SK-N-SH (cell line): Measurements from ENCODE around the gene IQGAP2. TPM values are rescaled to one million over a fixed set of nuclear protein-coding genes. Genes with fewer than 3 reads are reported as not detected.

Experiments
- CTCF ChIA-PET: fragments of 300-600, 350-600 bp; formaldehyde crosslinking; extraction: SDS; loops from one replicate; lab custom pipeline; 2021; lab: Yijun Ruan, JAX
- POLR2A ChIA-PET: fragments of 350-600 bp; sonication (Branson Sonifier 250); formaldehyde crosslinking; extraction: SDS; loops from one replicate; lab custom pipeline; 2020; ENCODE audit warnings: antibody characterized with exemption, inconsistent platforms; lab: Yijun Ruan, JAX
- DNase-seq: peaks from one replicate; pipeline ENCODE4 v3.0.0; 2012
- H2AFZ ChIP-seq: fragments of 200-600 bp; sonication (generic); 2 replicates; pipeline ENCODE4 v1.8.1; 2016; ENCODE audit warnings: antibody characterized with exemption, mild to moderate bottlenecking, low read depth
- H3F3A ChIP-seq: fragments of 200-600 bp; sonication (generic); replicated peaks from 2 replicates; pipeline ENCODE3; 2016; ENCODE audit warnings: antibody characterized with exemption, mild to moderate bottlenecking; ENCODE audit not compliant: insufficient read depth
- H3K27ac ChIP-seq, 2 experiments: fragments of 200-500 bp in 1 of 2; fragments of 200-600 bp in 1 of 2; sonication (Bioruptor generic) in 1 of 2; sonication (generic), shearing (Covaris generic) in 1 of 2; 2 replicates each; pipeline versions ENCODE4 v1.5.1 to v1.6.1; 2014 to 2016; ENCODE audit warnings: low read depth in 2 of 2, inconsistent platforms in 1 of 2, low read length in 1 of 2, mild to moderate bottlenecking in 1 of 2, mixed read lengths in 1 of 2
- H3K27me3 ChIP-seq: fragments of 200-600 bp; sonication (generic), shearing (Covaris generic); 2 replicates; pipeline ENCODE4 v1.6.1; 2016; ENCODE audit warnings: mixed run types; ENCODE audit not compliant: insufficient read depth
- H3K36me3 ChIP-seq, 2 experiments: fragments of 200-500 bp in 1 of 2; fragments of 200-600 bp in 1 of 2; sonication (Bioruptor generic) in 1 of 2; sonication (generic) in 1 of 2; replicated peaks in 1 of 2; 2 replicates each; pipeline versions ENCODE3 to v1.5.1; 2014 to 2016; ENCODE audit warnings: low read length in 1 of 2, mild to moderate bottlenecking in 1 of 2; ENCODE audit not compliant: insufficient read depth in 2 of 2, control insufficient read depth in 1 of 2
- H3K4me1 ChIP-seq, 2 experiments: fragments of 200-500 bp in 1 of 2; fragments of 200-600 bp in 1 of 2; sonication (Bioruptor generic) in 1 of 2; sonication (generic), shearing (Covaris generic) in 1 of 2; 2 replicates each; pipeline versions ENCODE4 v1.5.1 to v1.6.1; 2014 to 2016; ENCODE audit warnings: low read depth in 1 of 2, low read length in 1 of 2, mixed run types in 1 of 2; ENCODE audit not compliant: insufficient read depth in 2 of 2, control insufficient read depth in 1 of 2
- H3K4me2 ChIP-seq: fragments of 200-600 bp; sonication (generic), shearing (Covaris generic); 2 replicates; pipeline ENCODE4 v1.6.1; 2017; ENCODE audit warnings: mixed run types
- H3K4me3 ChIP-seq, 2 experiments: fragments of 200-500 bp in 1 of 2; fragments of 200-600 bp in 1 of 2; sonication (Bioruptor generic) in 1 of 2; sonication (generic), shearing (Covaris generic) in 1 of 2; 2 replicates each; pipeline versions ENCODE4 v1.5.1 to v1.8.1; 2014 to 2016; ENCODE audit warnings: low read depth in 2 of 2, inconsistent platforms in 1 of 2, low read length in 1 of 2, mild to moderate bottlenecking in 1 of 2, mixed read lengths in 1 of 2, moderate library complexity in 1 of 2
- H3K79me2 ChIP-seq: fragments of 200-600 bp; sonication (generic); 2 replicates; pipeline ENCODE4 v1.8.1; 2017; ENCODE audit warnings: mild to moderate bottlenecking; ENCODE audit not compliant: insufficient read depth
- H3K9ac ChIP-seq: fragments of 200-600 bp; sonication (generic); 2 replicates; pipeline ENCODE4 v1.6.1; 2017; ENCODE audit warnings: mixed run types
- H3K9me2 ChIP-seq: fragments of 200-600 bp; sonication (generic); 2 replicates; pipeline ENCODE4 v1.6.1; 2017; ENCODE audit warnings: mixed run types
- H3K9me3 ChIP-seq: fragments of 200-600 bp; sonication (generic); 2 replicates; pipeline ENCODE4 v1.6.1; 2017; ENCODE audit warnings: mixed run types, mild to moderate bottlenecking, moderate library complexity
- H4K20me1 ChIP-seq: fragments of 200-600 bp; sonication (generic); 2 replicates; pipeline ENCODE4 v1.6.1; 2017; ENCODE audit warnings: mild to moderate bottlenecking, mixed run types; ENCODE audit not compliant: insufficient read depth
- ELF1 ChIP-seq: IDR thresholded peaks from 2 replicates; pipeline ENCODE4 v1.4.0; 2012
- EP300 ChIP-seq, 2 experiments: IDR thresholded peaks; 2 replicates each; pipeline versions ENCODE4 v1.4.0 to v1.6.1; 2012; ENCODE audit warnings: borderline replicate concordance in 1 of 2, low read depth in 1 of 2, low read length in 1 of 2
- EZH2phosphoT487 ChIP-seq: fragments of 200-600 bp; sonication (generic); IDR thresholded peaks from 2 replicates; pipeline ENCODE4 v1.6.1; 2017; ENCODE audit warnings: low read depth, mixed run types, mild to moderate bottlenecking, antibody characterized with exemption, moderate library complexity, borderline replicate concordance
- FOSL2 ChIP-seq: IDR thresholded peaks from 2 replicates; pipeline ENCODE4 v1.4.0; 2012; ENCODE audit warnings: low read depth, mild to moderate bottlenecking, moderate library complexity, borderline replicate concordance
- FOXJ3 ChIP-seq: sonication (generic); formaldehyde crosslinking; IDR thresholded peaks from 2 replicates; pipeline ENCODE4 v1.5.1; 2020; ENCODE audit warnings: mild to moderate bottlenecking, missing genetic modification reagents
- GATA2 ChIP-seq: sonication (generic); formaldehyde crosslinking; IDR thresholded peaks from 2 replicates; pipeline ENCODE4 v1.5.0; 2020; ENCODE audit warnings: mild to moderate bottlenecking, missing genetic modification reagents
- IRF3 ChIP-seq: fragments of 150-350 bp; IDR thresholded peaks from 2 replicates; pipeline ENCODE4 v1.6.1; 2016; ENCODE audit warnings: mild to moderate bottlenecking, low read depth, low read length
- JUND ChIP-seq: IDR thresholded peaks from 2 replicates; pipeline ENCODE4 v1.4.0; 2012
- MEF2A ChIP-seq: IDR thresholded peaks from 2 replicates; pipeline ENCODE4 v1.4.0; 2012; ENCODE audit warnings: low read depth, borderline replicate concordance
- MXI1 ChIP-seq: IDR thresholded peaks from 2 replicates; pipeline ENCODE4 v1.6.1; 2012; ENCODE audit warnings: mild to moderate bottlenecking, low read depth, low read length, improper control_type of control experiment
- NFIC ChIP-seq: IDR thresholded peaks from 2 replicates; pipeline ENCODE4 v1.4.0; 2012; ENCODE audit warnings: borderline replicate concordance
- NRF1 ChIP-seq: IDR thresholded peaks from 2 replicates; pipeline ENCODE4 v1.6.1; 2012; ENCODE audit warnings: low read depth, mild to moderate bottlenecking, low read length
- PBX3 ChIP-seq: IDR thresholded peaks from 2 replicates; pipeline ENCODE4; 2012
- RAD21 ChIP-seq: IDR thresholded peaks from 2 replicates; pipeline ENCODE4 v1.6.1; 2012; ENCODE audit warnings: mild to moderate bottlenecking, low read length
- REST ChIP-seq: IDR thresholded peaks from 2 replicates; pipeline ENCODE4 v1.6.1; 2012; ENCODE audit warnings: mild to moderate bottlenecking, low read depth, low read length, moderate library complexity
- RFX5 ChIP-seq: IDR thresholded peaks from 2 replicates; pipeline ENCODE4 v1.6.1; 2012; ENCODE audit warnings: mild to moderate bottlenecking, improper control_type of control experiment, low read length
- RXRA ChIP-seq: IDR thresholded peaks from 2 replicates; pipeline ENCODE4 v1.4.0; 2012; ENCODE audit warnings: low read depth, mild to moderate bottlenecking, borderline replicate concordance
- TAF1 ChIP-seq: IDR thresholded peaks from 2 replicates; pipeline ENCODE4 v1.6.1; 2012; ENCODE audit warnings: low read depth, mild to moderate bottlenecking, low read length, moderate library complexity, borderline replicate concordance
- TEAD4 ChIP-seq: IDR thresholded peaks from 2 replicates; pipeline ENCODE4 v1.4.0; 2012; ENCODE audit warnings: mild to moderate bottlenecking, borderline replicate concordance; ENCODE audit not compliant: insufficient read depth
- WGBS: methylation state at CpG from one replicate; pipeline ENCODE4 v1.1.6; 2017; ENCODE audit warnings: low lambda C conversion rate; 5-methylcytosine and 5-hydroxymethylcytosine counted together
- polyA plus RNA-seq, 3 experiments: library from polyadenylated mRNA; depleted of rRNA; stranded (reverse); fragments of >200 nt; gene quantifications; 2 replicates each; pipeline ENCODE4 v1.2.3, GENCODE V29; 2012
- TF ChIP-seq, protein P1 (sequence below): fragments of 200-600 bp; sonication (generic); IDR thresholded peaks from 2 replicates; pipeline ENCODE4 v1.6.1; 2017; ENCODE audit warnings: antibody characterized with exemption, mild to moderate bottlenecking, moderate library complexity
- TF ChIP-seq, protein P2 (sequence below): IDR thresholded peaks from 2 replicates; pipeline ENCODE4 v1.4.0; 2012; ENCODE audit warnings: low read depth
- TF ChIP-seq, protein P3 (sequence below): IDR thresholded peaks from 2 replicates; pipeline ENCODE4 v1.4.0; 2012; ENCODE audit warnings: low read depth, borderline replicate concordance

The IQGAP2 gene
- polyA plus RNA-seq, 1 of the 3 experiments (the other 2 are of a cell fraction) = 2.1 TPM

DNA sequence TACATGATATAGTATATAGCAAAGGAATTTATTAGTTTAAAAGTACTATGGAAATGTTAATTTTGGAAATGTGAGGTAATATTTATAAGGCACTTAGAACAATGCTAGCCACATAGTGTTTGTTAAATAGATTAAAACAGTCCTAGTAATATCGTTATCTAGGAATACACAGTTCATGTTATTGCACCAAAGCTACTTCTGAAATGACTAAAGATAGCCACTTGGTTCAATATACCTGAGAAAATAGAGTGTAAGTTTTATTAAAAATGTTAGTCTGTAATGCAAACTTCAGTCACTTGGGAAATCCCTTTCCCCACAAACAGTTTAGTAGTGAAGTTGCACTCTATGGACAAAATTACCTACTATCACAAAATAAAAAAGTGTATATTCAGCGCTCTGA, 297.5 kb downstream of the IQGAP2 start (continued):
- TF ChIP-seq NFIC (no peak), TEAD4 (no peak), RAD21 (no peak), RFX5 (no peak), EP300 (IDR thresholded peaks at IDR 0.05; ENCODE audit: borderline replicate concordance in 1 of 2, low read depth in 1 of 2, low read length in 1 of 2) (no peak), NRF1 (no peak)
- TF ChIP-seq, protein P1, sequence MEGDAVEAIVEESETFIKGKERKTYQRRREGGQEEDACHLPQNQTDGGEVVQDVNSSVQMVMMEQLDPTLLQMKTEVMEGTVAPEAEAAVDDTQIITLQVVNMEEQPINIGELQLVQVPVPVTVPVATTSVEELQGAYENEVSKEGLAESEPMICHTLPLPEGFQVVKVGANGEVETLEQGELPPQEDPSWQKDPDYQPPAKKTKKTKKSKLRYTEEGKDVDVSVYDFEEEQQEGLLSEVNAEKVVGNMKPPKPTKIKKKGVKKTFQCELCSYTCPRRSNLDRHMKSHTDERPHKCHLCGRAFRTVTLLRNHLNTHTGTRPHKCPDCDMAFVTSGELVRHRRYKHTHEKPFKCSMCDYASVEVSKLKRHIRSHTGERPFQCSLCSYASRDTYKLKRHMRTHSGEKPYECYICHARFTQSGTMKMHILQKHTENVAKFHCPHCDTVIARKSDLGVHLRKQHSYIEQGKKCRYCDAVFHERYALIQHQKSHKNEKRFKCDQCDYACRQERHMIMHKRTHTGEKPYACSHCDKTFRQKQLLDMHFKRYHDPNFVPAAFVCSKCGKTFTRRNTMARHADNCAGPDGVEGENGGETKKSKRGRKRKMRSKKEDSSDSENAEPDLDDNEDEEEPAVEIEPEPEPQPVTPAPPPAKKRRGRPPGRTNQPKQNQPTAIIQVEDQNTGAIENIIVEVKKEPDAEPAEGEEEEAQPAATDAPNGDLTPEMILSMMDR = no peak

- ChIA-PET POLR2A (no interaction called here), CTCF (interaction anchor here (1.4 to 1.5 kb wide), 2 partner anchors 14 to 59 kb away, joined by 3 read pairs; partner anchors contain the start of gene F2R)
- Histone ChIP-seq H3K79me2 (no peaks in the 10 kb centered on the region), H3K9ac (no peak overlapping the region), H2AFZ (no peak overlapping the region), H3K9me3 (no peaks in the 10 kb centered on the region; the same call in 1 of the 2 replicates), H3K4me3 (no peak overlapping the region), H3K36me3 (peaks cover 0 to 4% of the 10 kb centered on the region in 2 experiments), H3K27me3 (no peaks in the 10 kb centered on the region), H3F3A (peaks cover 7% of the 10 kb centered on the region), H4K20me1 (no peaks in the 10 kb centered on the region), H3K27ac (peak overlapping the region in 1 of 2 experiments; percentile 43; a peak in 1 of 4 replicates), H3K4me2 (peak overlapping the region; percentile 24; the same call in 1 of the 2 replicates), H3K4me1 (peaks cover 4 to 6% of the 10 kb centered on the region in 2 experiments; a peak in 3 of 4 replicates), H3K9me2 (no peaks in the 10 kb centered on the region)
- WGBS = 19% methylated on average over 2 of the region's 2 CpGs
- DNase-seq = no peak
- peak; percentile 43; the same call in 1 of the 2 replicates for TF ChIP-seq FOSL2
- peak in 1 of 2 experiments; percentile 72; a peak in 1 of 4 replicates for TF ChIP-seq EP300 (IDR thresholded peaks at IDR 0.05; ENCODE audit: borderline replicate concordance in 1 of 2, low read depth in 1 of 2, low read length in 1 of 2)
- TF ChIP-seq MXI1 = no peak
- TF ChIP-seq, protein P2, sequence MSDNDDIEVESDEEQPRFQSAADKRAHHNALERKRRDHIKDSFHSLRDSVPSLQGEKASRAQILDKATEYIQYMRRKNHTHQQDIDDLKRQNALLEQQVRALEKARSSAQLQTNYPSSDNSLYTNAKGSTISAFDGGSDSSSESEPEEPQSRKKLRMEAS = peak; percentile 69
- no peak for TF ChIP-seq GATA2 (CRISPR knock-in tag)
- TF ChIP-seq REST = no peak
- TF ChIP-seq EZH2phosphoT487 = no peak
- TF ChIP-seq IRF3 = no peak
- no peak for TF ChIP-seq RXRA
- TF ChIP-seq PBX3 = peak; percentile 89
- TF ChIP-seq, protein P3, sequence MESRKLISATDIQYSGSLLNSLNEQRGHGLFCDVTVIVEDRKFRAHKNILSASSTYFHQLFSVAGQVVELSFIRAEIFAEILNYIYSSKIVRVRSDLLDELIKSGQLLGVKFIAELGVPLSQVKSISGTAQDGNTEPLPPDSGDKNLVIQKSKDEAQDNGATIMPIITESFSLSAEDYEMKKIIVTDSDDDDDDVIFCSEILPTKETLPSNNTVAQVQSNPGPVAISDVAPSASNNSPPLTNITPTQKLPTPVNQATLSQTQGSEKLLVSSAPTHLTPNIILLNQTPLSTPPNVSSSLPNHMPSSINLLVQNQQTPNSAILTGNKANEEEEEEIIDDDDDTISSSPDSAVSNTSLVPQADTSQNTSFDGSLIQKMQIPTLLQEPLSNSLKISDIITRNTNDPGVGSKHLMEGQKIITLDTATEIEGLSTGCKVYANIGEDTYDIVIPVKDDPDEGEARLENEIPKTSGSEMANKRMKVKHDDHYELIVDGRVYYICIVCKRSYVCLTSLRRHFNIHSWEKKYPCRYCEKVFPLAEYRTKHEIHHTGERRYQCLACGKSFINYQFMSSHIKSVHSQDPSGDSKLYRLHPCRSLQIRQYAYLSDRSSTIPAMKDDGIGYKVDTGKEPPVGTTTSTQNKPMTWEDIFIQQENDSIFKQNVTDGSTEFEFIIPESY = no peak
- TF ChIP-seq FOXJ3 = no peak
- no peak for TF ChIP-seq NRF1
- TF ChIP-seq ELF1 = no peak
- no peak for TF ChIP-seq MEF2A
- TF ChIP-seq TAF1 = no peak
- peak; percentile 68 for TF ChIP-seq JUND
Measured at GRCh38 chr5:76701298-76701697, 298.2 kb downstream of the IQGAP2 start.
